ENCODE measurements around the gene DNAH8.
"Not testable (repeated sequence)": the region's sequence is repeated elsewhere in the genome, so short reads cannot be mapped to it uniquely, and the experiment has no call there.

The DNAH8 gene

GRCh38 chr6:38846844-38847243, 131.7 kb downstream of the DNAH8 start:
- no peak for DNase-seq

- no peak for DNase-seq
Observed at GRCh38 chr6:38847497-38847896, 132.4 kb downstream of the DNAH8 start.

GRCh38 chr6:38848760-38849159, 133.6 kb downstream of the DNAH8 start:
- no peak for DNase-seq

GRCh38 chr6:38852215-38852614, 137.1 kb downstream of the DNAH8 start:
- DNase-seq, result no peak

GRCh38 chr6:38853236-38853635, 138.1 kb downstream of the DNAH8 start:
- no peak for DNase-seq

GRCh38 chr6:38856492-38856891, 141.4 kb downstream of the DNAH8 start:
- DNase-seq, result no peak

GRCh38 chr6:38857815-38858214, 142.7 kb downstream of the DNAH8 start:
- DNase-seq, result no peak

GRCh38 chr6:38860041-38860440, 144.9 kb downstream of the DNAH8 start:
- DNase-seq, result no peak

- DNase-seq, result no peak
Observed at GRCh38 chr6:38861926-38862401, 146.9 kb downstream of the DNAH8 start.

- no peak for DNase-seq
Observed at GRCh38 chr6:38865521-38866174, 150.5 kb downstream of the DNAH8 start.

GRCh38 chr6:38867726-38868125, 152.6 kb downstream of the DNAH8 start:
- no peak for DNase-seq

GRCh38 chr6:38871741-38872568, 156.8 kb downstream of the DNAH8 start:
- no peak for DNase-seq

- no peak for DNase-seq
Observed at GRCh38 chr6:38873001-38873400, 157.9 kb downstream of the DNAH8 start.

- DNase-seq, result not testable (repeated sequence)
Observed at GRCh38 chr6:38873816-38874215, 158.7 kb downstream of the DNAH8 start.

GRCh38 chr6:38876475-38876874, 161.4 kb downstream of the DNAH8 start:
- no peak for DNase-seq

GRCh38 chr6:38877721-38878120, 162.6 kb downstream of the DNAH8 start:
- DNase-seq, result no peak

- no peak for DNase-seq
Observed at GRCh38 chr6:38882157-38882556, 167.0 kb downstream of the DNAH8 start.

- DNase-seq, result no peak
Observed at GRCh38 chr6:38897507-38897906, 182.4 kb downstream of the DNAH8 start.

GRCh38 chr6:38901802-38902522, 186.9 kb downstream of the DNAH8 start:
- no peak for DNase-seq

GRCh38 chr6:38906582-38906981, 191.5 kb downstream of the DNAH8 start:
- no peak for DNase-seq

GRCh38 chr6:38907264-38907663, 192.2 kb downstream of the DNAH8 start:
- no peak for DNase-seq

- DNase-seq, result no peak
Observed at GRCh38 chr6:38909015-38909730, 194.1 kb downstream of the DNAH8 start.

GRCh38 chr6:38910207-38910606, 195.1 kb downstream of the DNAH8 start:
- no peak for DNase-seq

All from NCI-H1417 treated with DMSO at 0.1 percent for 48 hours (cell line).